Activated CD8-positive, alpha-beta memory T cell treated with anti-CD3 and anti-CD28 coated beads, Interleukin-2, amount 50 U/mL, for 24 hours (primary cell): ENCODE results near the gene RNU2-63P.
"Not testable (repeated sequence)": the region's sequence is repeated elsewhere in the genome, so short reads cannot be mapped to it uniquely, and the experiment has no call there.

Experiments used
- DNase-seq: peaks from one replicate; pipeline ENCODE4 v3.0.0-alpha.2; 2020; ENCODE audit errors: extremely low read depth

The RNU2-63P gene

DNA sequence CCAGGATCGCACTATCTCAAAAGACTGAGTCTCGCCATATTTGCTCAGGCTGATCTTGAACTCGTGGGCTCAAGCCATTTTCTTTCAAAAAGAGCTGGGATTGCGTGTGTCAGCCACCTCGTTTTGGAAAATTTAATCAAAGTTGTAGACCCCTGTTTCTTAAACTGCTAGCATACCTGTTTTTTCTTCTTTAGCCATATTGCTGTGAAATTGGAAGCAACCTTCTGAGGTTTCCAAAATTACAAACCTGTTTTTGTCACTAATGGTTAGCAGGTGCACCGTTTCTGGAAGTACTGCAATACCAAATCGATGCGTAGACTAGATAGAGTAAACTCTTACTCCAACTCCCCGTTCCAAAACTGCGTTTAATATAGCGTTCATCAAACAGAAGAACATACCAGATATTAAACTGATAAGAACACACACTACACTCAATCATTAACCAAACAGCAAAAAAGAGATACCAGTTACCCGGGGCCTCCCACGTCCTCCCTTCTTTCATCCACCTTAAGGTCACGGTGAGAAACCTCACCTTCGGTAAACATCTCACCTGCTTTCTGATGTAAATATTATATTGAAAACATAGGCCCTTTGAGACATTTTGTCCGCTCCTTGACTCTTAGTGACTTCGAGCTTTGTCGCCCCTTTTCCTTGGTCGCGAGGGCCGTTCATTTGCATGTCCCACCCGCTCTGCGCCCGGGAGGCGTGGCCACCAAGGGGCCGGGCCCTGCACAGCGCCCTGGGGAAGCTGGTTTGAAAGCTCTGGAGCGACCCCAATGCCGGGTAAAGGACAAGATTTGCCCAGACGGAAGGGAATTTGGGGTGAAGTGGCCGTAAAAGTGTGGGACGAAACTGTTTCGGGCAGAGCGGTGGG lies at the start of gene RNU2-63P:
TSS of gene RNU2-63P (minus strand) at position 462 of the 874 bp plus-strand sequence.
- DNase-seq: peak; percentile 34

- no peak for DNase-seq
Measured at GRCh38 chr2:88061295-88061694, 44.9 kb upstream of the RNU2-63P start.

DNA sequence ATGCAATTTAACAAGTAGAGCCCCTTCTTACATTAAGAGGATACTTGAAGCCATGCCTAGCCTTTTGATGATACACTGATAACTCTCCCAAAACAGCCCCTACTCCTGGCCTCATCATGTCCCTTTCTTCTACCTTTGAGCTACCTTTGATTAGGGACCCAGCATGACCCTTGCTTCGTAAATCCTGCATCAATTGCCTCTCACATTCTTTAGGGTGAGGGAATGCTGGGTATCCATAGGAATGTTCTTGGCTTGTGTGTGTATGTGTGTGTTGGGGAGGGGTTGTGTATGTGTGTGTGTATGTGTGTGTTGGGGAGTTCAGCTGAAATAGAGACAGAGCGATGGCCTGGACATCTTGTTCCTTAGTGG lies 44.5 kb upstream of the RNU2-63P start:
- DNase-seq: no peak

GRCh38 chr2:88059979-88060906 lies 43.9 kb upstream of the RNU2-63P start:
- DNase-seq: no peak

DNA sequence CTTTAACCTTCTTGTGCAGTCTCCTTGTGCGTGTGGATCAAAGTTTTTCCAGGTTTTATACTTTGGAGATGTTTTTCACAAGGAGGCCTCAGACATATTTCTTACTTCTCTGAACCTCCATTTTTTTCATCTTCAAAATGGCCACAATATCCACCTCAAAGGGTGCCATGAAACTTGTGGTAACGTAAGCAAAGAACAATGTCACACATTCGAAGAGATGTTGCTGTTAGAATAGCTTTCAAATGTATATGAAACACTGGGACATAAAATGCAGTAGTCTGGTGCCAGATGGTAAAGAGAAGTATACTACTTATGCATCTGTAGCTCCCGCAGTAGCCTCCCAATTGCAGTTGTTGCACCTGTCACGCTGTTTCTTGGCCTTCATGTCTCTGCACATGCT lies 41.8 kb upstream of the RNU2-63P start:
- DNase-seq: no peak

- no peak for DNase-seq
Measured at GRCh38 chr2:88057437-88057844, 41.1 kb upstream of the RNU2-63P start.

DNA sequence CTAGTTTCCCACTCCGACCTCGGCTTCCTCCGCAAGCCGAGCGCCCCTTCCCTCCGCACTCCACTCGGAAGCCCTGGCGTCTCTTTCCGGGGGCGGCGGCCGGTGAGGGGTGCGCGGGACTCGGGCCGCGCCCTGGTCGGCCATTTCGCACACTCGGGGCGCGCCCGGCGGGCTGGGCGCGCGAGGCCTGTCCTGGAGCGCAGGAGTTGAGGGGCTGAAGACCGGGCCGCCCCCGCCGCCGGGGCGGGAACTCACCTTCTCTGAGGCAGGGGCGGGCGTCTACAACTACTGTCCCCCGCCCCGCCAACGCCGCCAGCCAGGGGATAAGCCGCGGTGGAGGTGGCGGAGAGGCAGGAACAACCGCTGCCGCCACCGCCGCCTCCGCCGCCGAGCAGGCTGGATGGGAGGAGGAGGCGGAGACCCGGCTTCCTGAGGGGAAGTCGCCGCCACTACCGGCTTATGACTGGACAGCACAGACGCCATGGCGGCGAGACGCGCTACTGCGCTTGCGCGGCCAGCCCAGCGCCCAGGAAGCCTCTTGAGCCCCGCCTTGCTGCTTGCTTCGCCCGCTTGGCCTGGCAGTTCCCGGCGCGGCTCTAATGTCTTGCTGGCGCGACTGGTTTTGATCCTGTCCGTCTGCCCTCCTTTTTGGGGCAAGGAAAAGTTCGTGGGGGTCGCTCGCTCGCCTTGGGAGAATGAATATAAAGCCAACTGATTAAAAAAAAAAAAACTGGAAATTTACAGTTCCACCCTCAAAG lies 39.2 kb upstream of the RNU2-63P start, which contains the start of gene KRCC1:
TSS of gene KRCC1 (minus strand) at position 413 of the 758 bp plus-strand sequence. CDS start 27,220 bp downstream, outside the sequence.
- peak; percentile 79 for DNase-seq

DNA sequence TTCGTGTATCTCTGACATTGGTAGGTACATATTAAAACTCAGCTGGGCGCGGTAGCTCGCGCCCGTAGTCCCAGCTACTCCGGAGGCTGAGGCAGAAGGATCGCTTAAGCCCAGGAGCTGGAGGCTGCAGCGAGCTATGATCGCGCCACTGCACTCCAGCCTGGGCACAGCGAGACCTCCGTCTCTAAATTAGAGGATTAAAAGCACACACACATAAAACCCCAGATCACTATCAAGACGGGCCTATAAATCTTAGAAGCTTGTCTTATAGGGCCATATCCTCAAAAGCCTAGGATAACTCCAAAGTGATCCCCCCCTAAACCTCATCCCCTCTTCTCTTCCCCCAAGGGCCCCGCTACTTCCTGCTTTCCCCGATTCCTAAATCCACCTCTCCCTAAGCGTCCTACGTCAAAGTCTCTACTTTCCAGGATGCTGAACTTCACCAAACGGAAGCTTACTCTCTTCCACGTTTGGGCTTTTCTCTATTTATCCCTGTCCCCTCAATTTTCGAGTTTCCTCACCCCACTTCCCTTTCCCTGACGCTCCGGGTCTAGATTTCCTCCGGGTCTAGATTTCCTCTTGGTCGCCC lies 38.5 kb upstream of the RNU2-63P start:
- no peak for DNase-seq

- DNase-seq: no peak
Measured at GRCh38 chr2:88053934-88054781, 37.8 kb upstream of the RNU2-63P start.

DNA sequence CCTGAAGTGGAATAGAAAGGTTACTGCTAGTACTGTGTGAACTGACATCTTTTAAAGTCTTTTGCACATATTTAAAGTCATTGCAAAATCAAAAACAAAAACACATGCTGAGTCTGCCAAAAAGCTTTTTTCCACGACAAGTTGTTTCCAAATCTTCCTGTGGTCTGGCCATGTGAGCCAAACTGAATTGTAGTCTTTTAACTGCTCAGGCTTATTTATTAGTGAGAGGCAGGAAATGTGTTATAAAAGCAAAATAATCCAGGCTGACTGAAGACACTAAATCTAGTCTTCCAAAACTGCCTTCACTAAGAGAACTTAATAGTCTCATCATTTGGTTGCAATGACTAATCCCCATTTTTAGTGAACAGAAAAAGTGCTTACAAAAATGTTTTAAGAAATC lies 36.9 kb upstream of the RNU2-63P start:
- no peak for DNase-seq

GRCh38 chr2:88051792-88052191 lies 35.4 kb upstream of the RNU2-63P start:
- no peak for DNase-seq

DNA sequence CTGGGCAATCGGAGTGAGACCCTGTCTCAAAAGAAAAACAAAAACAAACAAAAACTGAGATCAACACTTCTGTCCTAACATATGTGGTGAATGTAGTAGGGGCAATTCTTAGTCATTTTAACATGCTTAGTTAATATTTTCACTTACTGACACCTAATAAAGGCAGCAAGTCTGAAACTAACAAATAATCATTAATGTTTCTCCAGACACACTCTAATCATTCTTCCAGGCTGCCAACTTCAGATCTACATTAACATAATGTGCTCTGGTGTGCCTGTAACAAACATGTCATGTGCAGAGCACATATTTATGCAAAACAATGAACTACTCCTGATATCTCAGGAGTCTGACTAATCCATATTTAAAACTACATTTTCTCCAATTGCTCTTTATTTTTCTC lies 33.3 kb upstream of the RNU2-63P start:
- DNase-seq: no peak

GRCh38 chr2:88048541-88048940 lies 32.2 kb upstream of the RNU2-63P start:
- DNase-seq: no peak

DNA sequence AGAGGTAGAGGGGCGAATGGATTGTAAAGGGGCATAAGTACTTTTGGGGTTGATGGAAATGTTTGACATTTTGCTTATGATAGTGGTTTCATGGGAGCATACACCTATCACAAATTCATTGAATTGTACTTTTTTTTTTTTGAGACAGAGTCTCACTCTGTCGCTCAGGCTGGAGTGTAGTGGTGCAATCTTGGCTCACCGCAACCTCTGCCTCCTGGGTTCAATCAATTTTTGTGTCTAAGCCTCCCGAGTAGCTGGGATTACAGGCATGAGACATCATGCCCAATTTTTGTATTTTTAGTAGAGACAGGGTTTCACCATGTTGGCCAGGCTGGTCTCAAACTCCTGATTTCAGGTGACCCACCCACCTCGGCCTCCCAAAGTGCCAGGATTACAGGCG lies 29.2 kb upstream of the RNU2-63P start:
- DNase-seq: not testable (repeated sequence)

DNA sequence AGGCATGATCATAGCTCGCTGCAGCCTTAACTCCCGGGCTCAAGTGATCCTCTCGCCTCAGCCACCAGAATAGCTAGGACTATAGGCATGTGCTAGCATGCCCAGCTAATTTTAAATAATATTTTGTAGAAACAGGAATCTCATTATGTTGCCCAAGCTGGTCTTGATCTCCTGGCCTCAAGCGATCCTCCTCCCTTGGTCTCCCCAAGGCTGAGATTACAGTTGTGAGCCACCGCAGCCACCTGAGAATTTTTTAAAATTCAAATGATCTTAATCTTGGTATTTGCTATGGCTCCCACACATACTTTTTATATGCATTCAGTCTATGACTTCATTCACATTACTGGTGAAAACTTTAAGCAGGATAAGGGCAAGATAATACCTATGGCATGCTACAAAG lies 26.1 kb upstream of the RNU2-63P start:
- DNase-seq: no peak

- no peak for DNase-seq
Measured at GRCh38 chr2:88038263-88039105, 22.1 kb upstream of the RNU2-63P start.

DNA sequence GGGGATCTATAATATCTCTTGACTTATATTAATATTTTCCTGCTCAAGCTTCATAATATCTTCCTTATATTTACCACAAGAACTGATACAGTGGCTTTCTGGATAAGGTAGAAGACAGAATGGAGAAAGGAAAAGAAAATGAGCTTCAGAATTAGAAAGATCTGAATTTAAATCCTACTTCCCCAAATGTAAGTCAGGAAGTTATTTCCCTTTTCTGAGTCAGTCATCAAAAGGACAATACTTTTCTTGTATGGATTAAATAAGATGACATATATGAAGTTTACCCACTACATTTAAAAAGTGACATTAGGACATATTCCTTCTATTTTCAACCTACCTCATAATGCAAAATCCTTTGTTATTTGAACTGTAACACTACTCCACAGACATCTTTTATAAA lies 20.3 kb upstream of the RNU2-63P start:
- no peak for DNase-seq

DNA sequence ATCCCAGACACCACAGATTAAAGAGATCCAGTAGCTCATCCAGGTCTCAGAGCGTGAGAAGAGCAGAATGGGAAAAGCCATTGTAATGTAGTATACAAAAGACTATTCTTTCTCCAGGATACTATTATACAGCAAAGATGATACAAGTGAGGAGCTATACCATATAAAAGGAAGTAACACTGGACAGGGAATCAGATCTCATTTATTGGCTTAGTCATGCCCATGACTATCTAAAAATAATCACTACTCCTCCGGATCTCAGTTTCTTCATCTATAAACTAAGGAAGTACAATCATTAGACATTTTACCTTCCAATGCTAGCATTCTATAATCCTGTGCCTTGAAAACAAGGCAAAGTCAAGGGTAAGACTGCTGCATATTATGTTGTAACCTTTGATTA lies 19.8 kb upstream of the RNU2-63P start:
- no peak for DNase-seq

DNA sequence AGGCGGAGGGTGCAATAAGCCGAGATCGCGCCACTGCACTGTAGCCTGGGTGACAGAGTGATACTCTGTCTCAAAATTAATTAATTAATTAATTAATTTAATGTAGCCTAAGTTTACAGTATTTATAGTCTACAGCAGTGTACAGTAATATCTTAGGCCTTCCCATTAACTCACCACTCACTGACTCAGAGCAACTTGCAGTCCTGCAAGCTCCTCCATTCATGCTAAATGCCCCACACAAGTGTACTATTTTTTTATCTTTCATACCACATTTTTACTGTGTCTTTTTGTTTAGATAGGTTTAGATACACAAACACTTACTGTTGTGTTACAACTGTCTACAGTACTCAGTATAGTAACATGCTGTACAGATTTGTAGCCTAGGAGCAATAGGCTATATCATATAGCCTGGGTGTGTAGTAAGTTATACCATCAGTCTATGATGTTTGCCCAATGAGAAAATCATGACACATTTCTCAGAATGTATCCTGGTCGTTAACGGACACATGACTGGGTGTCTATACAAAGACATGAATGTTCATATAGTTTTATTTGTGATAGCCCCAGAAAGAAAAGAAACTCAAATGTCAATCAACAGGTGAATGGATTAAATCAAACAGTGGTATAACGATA lies 15.8 kb upstream of the RNU2-63P start:
- no peak for DNase-seq
